GM19395 (cell line): Measurements from ENCODE around the gene COQ3.

Source experiments
- ATAC-seq: cut with Tn5 transposase; IDR thresholded peaks from one replicate; pipeline ENCODE4 v1.9.1; 2021; ENCODE audit warnings: mild to moderate bottlenecking, moderate library complexity; ENCODE audit not compliant: unreplicated experiment

Gene COQ3, protein sequence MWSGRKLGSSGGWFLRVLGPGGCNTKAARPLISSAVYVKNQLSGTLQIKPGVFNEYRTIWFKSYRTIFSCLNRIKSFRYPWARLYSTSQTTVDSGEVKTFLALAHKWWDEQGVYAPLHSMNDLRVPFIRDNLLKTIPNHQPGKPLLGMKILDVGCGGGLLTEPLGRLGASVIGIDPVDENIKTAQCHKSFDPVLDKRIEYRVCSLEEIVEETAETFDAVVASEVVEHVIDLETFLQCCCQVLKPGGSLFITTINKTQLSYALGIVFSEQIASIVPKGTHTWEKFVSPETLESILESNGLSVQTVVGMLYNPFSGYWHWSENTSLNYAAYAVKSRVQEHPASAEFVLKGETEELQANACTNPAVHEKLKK

DNA sequence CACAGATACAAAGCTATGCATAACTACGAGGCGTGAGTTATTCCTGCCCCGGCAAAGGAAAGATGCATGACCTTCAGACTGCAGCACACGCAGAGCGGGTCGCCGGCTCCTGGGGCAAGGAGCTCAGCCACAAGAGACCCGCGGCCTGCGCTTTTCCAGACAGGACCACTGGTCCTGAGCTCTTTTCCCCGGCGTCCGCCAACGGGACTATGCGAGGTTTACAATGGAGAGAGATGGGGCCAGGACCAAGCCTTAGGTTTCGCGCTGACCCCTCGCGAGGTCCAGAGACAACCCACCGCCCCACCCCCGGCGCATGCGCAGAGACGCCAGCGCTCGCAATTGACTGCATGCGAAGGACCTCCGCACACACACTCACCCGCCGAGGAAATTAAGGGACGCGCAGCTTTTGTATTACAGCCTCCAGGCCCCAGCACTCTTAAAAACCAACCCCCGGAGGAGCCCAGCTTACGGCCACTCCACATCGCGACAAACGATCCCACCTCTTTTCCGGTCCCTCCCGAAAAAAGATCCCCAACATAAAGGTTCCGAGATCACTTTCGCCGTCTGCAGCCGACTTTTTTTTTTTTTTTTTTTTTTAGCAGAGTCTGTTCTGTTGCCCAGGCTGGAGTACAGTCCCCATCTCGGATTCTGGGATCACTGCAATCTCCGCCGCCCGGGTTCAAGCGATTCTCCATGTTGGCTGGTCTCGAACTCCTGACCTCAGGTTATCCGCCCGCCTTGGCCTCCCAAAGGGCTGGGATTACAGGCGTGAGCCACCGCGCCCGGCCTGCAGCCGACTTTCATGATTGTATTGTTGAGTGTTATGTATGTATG lies at the start of gene COQ3:
TSS of gene COQ3 (minus strand) at position 498 of the 834 bp plus-strand sequence. CDS start at position 482, 16 bp downstream.
- ATAC-seq: peak; percentile 80

DNA sequence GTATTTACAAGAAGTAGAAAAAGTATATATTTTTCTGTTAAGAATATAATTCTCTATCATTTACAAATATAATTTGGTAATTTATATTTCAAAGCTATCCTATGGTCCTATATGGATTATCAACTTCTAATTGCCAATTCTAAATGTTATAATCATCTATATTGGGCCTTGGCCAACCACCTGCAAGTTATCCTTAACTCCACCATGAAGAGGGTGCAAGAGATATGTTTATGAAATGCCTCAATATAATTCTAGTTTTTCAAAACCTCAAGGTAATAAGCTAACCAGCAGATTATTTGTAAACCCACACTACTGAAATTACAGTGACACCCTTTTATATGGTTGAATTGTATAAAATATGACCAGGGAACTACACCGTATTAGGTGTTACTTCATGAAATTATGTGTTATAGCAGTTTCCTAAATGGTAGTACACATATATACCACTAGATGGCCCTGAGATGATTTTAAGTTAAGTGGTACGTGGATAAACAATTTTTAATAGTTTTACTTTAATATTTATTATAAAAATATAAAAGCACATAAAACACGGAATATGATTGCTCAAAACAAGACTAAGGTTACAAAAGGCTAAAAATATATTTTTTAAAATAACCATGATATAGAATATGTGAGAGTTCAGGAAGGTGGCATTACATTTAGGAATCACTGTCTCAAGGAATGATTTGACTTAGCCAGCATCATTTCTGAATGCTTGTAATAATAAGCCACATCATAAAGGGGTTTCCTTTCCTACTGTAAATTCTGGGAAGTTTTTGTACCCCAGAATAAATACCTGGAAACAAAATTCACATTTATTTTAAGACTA lies 40.9 kb upstream of the COQ3 start:
- peak; percentile 85 for ATAC-seq

DNA sequence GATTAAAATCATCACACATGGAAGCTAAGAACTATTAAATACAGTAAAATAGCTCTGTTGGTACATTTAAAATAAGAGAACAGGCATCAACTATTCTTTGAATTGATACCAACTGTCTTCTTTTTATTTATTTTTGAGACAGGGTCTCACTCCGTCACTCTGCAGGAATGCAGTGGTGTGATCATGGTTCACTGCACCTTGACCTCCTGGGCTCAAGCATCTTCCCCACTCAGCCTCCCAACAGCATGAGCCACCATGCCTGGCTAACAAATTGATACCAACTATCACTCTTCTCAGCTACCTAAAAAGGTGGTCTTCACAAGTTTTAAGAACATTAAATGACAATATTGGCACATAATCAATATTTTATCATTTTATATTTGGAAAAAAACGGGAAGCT lies 38.9 kb upstream of the COQ3 start:
- ATAC-seq: no peak

DNA sequence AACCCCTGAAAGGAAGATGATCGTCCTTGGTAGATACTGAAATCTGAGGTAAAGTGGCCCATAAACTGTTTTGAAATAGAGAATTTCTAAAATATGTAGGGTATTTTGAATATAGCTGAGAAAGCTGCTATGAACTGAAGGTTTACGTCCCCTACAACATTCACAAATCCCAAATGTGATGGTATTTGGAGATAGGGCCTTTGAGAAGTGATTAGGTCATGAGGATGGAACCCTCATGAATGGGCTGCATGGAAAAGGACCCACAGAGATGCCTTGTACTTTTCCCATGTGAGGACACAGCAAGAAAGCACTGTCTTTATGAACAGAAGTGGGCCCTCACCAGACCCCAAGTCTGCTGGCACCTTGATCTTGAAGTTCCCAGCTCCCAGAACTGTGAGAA lies 37.9 kb upstream of the COQ3 start:
- no peak for ATAC-seq

DNA sequence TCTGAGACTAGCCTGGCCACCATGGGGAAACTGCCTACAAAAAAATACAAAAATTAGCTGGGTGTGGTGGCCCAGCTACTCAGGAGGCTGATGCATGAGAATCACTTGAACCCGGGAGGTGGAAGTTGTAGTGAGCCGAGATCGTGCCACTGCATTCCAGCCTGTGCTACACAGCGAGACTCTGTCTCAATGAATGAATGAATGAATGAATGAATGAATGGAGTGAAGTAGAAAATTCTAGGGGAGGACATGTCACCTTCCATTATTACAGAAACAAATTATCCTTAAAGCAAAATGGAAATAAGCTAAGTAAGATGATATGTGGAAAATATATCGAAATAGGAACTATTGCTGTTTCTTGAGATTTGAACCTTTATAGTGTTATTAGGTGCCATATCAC lies 34.0 kb upstream of the COQ3 start:
- no peak for ATAC-seq

DNA sequence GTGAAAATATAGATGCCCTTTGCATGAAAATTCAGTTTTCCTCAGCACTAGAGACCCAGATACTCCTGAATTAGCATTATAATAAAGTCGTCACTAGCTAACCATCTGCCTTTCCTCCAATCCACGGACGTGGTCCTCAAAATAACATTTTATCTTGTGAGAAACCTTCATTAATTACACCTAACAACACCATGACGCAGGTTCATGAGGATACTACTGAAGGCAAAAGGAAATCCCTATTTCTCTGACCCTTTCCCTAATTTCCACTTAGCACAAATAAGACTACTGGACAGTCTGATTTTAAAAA lies 32.4 kb upstream of the COQ3 start:
- ATAC-seq: no peak

DNA sequence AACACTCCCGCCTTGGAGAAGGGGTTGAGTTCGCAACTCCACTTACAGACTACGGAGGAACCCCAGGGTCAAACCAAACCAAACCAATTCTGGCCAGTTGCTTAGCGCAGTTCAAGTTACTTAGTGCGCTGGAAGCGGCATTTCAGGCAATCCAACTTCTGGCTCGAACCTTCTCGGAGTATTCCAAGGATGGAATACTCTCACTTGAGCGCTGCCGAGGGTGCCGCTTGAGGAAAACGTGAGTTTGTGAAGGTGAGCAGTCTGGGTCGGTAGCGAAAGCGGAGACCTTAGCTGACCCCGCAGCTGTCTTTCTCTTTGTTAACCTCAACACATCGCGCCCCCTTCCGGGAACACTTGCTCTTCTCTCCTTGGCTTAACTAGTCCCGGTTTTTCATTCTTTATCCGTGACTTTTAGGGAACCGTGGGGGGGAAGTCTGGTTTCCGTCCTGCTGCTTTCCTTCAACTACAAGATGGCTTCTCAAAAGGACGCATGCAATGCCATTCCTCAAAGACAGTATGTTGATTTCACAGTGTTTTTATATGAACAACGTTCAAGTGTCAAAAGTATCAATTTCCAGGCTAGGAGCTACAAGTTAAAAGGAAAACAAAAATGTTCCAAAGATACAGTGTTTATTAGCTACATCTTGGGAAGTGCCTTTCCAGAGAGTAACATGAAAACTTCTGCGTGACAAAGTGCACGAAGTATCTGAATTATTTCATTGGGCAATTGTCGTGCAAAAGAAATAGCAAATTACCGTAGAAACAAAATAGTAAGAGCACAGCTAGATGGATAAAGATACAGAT lies 31.9 kb upstream of the COQ3 start:
- peak; percentile 66 for ATAC-seq

DNA sequence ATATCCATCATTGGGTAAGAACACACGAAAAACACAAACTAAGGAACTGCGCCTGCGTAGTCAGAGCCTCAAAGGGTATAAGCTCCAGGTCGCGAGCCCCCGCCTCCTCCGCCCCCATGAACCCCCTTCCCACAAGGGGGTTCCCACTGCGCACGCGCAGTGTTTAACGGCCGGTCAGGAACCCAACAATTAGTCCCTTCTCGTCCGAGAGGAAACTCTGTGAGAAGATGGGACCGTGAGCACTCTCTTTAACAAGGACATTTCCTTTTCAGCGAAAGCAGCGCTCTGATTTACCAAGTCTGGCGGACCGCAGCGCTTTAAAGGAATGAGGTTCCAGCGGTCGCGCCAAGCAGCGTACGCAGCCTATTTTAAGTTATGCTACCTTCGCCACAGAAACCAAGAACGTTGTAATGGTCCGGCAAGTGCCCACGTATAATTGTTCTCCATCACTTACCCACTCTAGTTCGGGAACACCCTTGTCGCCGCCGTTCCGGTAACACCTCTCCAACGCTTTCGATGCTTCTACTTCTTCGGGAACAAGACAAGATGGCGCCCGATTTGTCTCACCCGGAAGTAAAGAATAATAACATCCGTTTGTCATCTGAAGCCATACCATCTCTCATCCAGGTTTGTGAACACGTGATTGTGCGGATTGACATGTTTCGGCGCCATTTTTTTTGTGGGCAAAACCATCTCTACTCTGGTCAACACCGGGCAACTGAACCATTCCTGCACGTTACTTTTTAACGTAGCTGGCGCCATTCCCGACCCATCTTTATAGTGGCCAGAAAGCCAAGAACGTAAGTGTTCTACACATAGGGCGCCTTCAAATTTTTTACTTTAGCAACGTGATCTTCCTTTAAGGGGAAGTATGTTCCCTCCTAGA lies 31.0 kb upstream of the COQ3 start, which contains the start of gene PNISR:
TSS of gene PNISR (minus strand) at position 548 of the 886 bp plus-strand sequence. CDS start 10,649 bp downstream, outside the sequence.
- peak; percentile 93 for ATAC-seq

DNA sequence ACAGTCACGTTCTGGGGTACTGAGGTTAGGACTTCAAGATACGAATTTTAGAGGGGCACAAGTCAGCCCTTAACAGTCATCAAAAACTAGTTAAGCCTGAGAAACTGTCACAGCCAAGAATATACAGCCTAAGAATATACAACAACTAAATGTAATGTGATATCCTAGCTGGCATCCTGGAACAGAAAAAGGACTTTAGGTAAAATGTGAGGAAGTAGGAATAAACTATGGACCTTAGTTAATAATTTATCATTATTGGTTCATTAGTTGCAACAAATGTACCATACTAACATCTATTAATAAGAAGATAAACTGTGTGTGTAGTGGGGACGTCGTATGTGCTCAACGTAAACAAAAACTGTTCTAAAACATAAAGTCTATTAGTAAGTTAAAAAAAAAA lies 30.0 kb upstream of the COQ3 start:
- ATAC-seq: no peak

DNA sequence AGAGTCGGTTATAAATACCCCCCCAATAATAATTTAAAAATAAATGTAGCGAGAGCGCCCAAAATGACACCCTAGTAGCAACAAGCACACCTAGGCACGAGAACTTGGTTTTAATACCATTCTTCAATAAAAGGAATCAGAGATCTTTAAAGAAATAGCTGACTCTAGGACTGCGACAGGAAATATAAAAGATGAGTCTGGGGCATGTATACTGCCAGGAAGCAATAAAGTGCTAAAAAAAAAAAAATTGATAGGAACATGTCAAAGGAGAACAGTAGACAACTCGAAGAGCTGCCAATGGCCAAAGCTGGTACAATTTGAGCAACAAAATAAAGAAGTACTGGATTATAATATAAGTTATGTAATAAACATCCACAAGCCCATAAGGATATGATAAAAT lies 28.9 kb upstream of the COQ3 start:
- ATAC-seq: no peak

DNA sequence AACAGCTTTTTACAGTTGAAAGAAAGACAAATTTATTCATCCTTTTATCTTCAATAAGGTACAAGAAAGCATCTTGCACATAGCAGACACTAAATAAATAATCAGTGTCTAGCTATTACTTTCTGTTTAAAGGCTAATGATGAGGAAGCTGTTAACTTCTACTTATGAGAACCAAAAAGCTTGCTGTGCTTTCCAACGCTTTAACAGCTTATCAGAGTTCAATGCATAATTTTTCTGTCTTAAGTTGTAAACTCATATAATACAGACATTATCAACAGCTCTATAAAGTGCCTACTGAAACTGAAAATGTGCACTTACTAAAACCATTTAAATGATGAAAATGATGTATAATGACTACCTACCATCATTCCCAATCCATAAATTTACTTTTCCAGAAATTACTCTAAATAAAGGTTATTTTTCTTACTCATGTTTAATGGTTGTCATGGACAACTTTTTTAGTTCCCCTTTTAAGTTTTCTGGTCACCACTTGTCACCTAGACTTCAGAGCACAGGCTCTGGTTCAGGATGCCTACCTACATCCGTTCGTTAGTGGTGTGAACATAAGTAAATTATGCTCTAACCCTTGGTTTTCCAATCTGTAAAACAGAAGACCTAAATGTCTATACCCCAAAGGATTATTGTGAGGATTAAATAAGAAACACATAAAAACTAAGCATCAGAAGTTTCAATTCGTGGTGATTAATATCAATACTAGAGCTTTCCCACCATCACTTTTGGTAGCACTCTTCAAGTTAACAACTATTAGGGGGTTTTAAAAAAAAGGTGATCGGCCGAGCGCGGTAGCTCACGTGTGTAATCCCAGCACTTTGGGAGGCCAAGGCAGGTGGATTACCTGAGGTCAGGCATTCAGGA lies 23.1 kb upstream of the COQ3 start:
- ATAC-seq: peak; percentile 90

DNA sequence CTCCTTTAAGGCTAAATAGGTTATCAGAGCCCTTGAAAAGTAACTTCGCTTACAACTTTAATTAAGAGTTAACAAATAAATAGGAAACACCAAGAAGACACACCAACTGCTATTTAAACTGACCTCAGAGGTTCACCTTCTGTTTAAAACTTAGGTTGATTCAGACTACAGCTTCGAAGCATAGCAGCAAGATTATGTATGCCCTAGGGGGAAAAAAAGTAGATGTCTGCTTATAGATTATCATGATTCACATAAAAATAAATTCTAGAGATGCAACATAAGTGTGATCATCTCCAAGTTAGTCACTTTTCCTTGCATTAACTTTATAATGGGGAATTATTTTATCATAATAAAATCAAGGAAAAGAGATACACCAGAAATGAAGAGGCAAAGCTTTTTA lies 22.2 kb upstream of the COQ3 start:
- no peak for ATAC-seq

DNA sequence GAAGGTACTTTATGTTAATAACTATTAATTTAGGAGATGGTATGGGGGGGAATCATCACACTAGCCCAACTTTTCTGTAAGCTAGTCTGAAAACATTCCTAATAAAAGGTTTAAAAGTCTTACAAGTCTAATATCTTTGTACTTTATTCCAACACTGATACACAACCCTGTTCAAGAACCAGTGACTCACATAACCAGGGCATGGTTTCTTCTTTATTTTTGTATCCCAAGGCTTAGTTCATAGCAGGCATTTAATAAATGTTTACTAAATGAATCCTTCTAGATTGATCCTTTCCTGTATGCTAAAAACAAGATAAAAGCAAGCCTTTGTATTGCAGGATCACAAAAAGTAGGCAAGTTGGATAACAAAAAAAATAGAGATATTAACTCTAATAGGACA lies 21.5 kb upstream of the COQ3 start:
- no peak for ATAC-seq

DNA sequence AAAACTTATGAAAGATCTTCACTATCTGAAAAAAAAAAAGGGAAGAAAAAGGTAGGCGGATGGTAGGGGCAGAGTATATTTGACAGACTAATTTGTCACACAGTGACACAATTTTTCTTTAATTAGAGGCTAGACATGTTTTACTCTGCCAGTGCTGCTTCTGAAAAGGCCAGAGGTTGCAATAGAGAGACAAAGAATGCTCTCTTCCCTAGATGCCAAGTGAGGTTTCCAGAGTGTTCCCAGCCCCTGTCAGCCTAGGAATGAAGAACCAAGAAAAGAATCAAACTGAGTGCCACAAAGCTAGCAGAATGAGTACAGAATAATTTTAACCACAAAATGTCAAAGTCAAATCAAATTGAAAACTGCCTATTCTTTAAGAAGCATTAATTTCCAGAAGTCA lies 18.1 kb upstream of the COQ3 start:
- ATAC-seq: no peak

DNA sequence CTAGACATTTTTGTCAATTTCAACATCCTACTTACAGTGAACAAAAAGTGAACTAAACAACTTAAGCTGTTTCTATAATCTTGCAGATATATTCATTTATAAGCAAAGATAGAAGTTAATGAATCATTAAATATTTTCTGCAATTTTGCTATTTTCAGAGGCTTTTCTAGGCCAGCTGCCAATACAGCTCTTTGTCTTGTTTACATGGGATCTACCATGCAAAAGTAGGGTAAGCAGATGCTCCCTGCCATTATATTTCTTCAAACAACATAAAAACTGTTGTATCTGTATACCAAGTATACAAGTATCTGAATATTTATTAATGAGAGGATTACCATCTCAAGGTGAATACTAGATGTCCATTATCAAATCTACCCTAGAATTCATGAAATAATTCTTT lies 15.7 kb upstream of the COQ3 start:
- ATAC-seq: no peak

DNA sequence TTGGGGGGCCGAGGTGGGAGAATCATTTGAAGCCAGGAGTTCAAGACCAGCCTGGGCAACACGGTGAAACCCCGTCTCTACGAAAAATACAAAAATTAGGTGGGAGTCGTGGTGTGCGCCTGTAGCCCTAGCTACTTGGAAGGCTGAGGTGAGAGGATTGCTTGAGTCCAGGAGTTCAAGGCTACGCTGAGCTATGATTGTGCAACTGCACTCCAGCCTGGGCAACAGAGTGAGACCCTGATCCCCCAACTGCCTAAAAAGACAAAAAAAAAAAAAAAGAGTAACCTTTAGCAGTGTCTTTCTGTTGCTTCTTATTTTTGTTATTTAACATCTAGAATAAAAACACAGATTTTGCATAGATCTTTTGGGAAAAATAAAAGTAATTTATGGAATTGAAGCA lies 13.1 kb upstream of the COQ3 start:
- ATAC-seq: no peak

DNA sequence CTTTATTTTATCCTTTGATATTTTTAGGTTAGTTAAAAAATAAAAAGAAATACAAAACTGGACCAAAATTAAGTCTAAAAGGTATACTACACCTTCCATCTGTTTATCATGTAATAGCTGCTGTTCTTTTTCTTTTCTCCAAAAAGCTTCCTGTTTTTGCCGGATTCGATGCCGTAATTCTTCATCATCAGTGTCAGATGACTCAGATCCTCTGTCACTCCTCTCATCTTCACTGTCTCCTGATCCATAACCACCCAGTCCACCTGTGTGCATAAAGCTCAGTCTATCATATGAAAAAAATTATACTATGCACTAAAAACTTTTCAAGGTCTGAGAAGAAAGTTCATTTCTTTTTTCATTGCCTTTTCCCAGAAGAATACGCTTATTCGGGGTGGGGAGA lies 8.5 kb upstream of the COQ3 start:
- no peak for ATAC-seq

DNA sequence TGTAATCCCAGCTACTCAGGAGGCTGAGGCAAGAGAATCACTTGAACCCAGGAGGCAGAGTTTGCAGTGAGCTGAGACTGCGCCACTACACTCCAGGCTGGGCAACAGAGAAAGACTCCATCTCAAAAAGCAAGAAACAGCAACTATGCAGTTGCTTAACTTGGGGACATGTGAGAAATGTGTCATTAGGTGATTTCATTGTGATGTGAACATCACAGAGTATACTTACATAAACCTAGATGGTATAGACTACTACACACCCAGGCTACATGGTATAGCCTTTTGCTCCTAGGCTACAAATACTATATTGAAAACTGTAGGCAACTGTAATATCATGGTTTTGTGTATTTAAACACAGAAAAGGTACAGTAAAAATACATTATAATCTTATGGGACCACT lies 3.3 kb upstream of the COQ3 start:
- no peak for ATAC-seq

DNA sequence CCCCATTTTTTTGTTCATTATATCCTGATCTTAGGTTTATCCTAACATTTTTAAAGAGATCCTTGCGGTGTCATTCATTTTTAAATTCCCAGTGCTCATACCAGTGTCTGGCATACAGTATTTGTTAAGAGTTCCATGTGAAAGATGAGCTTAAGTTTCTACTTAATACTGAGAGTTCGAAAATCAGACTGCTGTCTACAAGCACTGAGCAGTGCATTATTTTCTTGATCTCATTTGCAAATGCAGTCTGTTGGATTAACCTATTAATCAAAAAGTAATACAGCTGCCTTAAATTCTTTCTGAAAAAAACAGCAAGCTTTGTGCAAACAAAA lies 663 bp downstream of the COQ3 start:
- peak; percentile 37 for ATAC-seq
